RWPE2 (cell line): Measurements from ENCODE around the gene DOCK10.

Source experiments
- ATAC-seq: fragments of 200-7000 bp; cut with Tn5 transposase; 3 replicates; pipeline ENCODE4 v1.9.1; 2021; ENCODE audit warnings: low read depth
- DNase-seq: peaks from one replicate; pipeline ENCODE4 v3.0.0-alpha.2; 2020; ENCODE audit warnings: low spot score
- H3K27ac ChIP-seq: fragments of 450-650 bp; 2 replicates; pipeline ENCODE4 v1.5.1; 2017; ENCODE audit warnings: mild to moderate bottlenecking; ENCODE audit not compliant: poor library complexity, severe bottlenecking
- H3K27me3 ChIP-seq: fragments of 250-450 bp; sonication (Bioruptor Pico); 2 replicates; pipeline ENCODE4 v1.5.1; 2021; ENCODE audit warnings: mild to moderate bottlenecking, moderate library complexity; ENCODE audit not compliant: insufficient read depth, poor library complexity, severe bottlenecking
- H3K36me3 ChIP-seq: fragments of 250-450 bp; sonication (Bioruptor Pico); 2 replicates; pipeline ENCODE4 v1.5.1; 2020; ENCODE audit warnings: low read depth, mild to moderate bottlenecking, moderate library complexity
- H3K4me1 ChIP-seq: fragments of 250-450 bp; sonication (Bioruptor Pico); 2 replicates; pipeline ENCODE4 v1.5.1; 2021; ENCODE audit warnings: mild to moderate bottlenecking, moderate library complexity; ENCODE audit not compliant: insufficient read depth, poor library complexity, severe bottlenecking
- H3K4me3 ChIP-seq: fragments of 250-450 bp; sonication (Bioruptor Pico); 2 replicates; pipeline ENCODE4 v1.5.1; 2021; ENCODE audit warnings: mild to moderate bottlenecking, moderate library complexity; ENCODE audit not compliant: severe bottlenecking
- H3K9me3 ChIP-seq: fragments of 250-450 bp; sonication (Bioruptor Pico); 2 replicates; pipeline ENCODE4 v1.5.1; 2021; ENCODE audit warnings: mild to moderate bottlenecking, moderate library complexity; ENCODE audit not compliant: severe bottlenecking
- TF ChIP-seq, protein P1 (sequence below): fragments of 450-650 bp; IDR thresholded peaks from one replicate; pipeline ENCODE4 v1.5.1; 2017; ENCODE audit warnings: mild to moderate bottlenecking, moderate library complexity; ENCODE audit not compliant: poor library complexity, severe bottlenecking

Gene DOCK10

DNA sequence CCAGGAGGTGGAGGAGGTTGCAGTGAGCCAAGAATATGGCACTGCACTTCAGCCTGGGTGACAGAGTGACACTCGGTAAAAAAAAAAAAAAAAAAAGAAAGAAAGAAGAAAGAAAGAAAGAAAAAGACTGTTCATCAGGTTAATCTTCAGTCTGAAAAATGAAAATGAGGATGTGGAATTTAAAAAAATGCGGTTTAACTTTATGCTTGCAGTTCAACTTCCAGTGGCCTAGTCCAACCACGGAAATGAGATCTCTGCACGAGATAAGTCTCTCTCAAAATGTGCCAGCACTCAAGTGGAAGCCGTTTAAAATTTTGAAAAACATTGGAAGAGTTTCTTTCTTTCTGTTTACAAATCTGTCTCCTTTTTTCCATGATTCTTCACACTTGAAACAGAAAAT, 112.1 kb downstream of the DOCK10 start:
- DNase-seq (no peak), ATAC-seq (no peak)
- no peak overlapping the region for H3K4me3 ChIP-seq
- TF ChIP-seq, protein P1, sequence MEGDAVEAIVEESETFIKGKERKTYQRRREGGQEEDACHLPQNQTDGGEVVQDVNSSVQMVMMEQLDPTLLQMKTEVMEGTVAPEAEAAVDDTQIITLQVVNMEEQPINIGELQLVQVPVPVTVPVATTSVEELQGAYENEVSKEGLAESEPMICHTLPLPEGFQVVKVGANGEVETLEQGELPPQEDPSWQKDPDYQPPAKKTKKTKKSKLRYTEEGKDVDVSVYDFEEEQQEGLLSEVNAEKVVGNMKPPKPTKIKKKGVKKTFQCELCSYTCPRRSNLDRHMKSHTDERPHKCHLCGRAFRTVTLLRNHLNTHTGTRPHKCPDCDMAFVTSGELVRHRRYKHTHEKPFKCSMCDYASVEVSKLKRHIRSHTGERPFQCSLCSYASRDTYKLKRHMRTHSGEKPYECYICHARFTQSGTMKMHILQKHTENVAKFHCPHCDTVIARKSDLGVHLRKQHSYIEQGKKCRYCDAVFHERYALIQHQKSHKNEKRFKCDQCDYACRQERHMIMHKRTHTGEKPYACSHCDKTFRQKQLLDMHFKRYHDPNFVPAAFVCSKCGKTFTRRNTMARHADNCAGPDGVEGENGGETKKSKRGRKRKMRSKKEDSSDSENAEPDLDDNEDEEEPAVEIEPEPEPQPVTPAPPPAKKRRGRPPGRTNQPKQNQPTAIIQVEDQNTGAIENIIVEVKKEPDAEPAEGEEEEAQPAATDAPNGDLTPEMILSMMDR: no peak
- no peaks in the 10 kb centered on the region for H3K27me3 ChIP-seq
- H3K4me1 ChIP-seq: no peaks in the 10 kb centered on the region
- H3K9me3 ChIP-seq: no peaks in the 10 kb centered on the region
- H3K27ac ChIP-seq: no peak overlapping the region
- H3K36me3 ChIP-seq: no peaks in the 10 kb centered on the region

DNA sequence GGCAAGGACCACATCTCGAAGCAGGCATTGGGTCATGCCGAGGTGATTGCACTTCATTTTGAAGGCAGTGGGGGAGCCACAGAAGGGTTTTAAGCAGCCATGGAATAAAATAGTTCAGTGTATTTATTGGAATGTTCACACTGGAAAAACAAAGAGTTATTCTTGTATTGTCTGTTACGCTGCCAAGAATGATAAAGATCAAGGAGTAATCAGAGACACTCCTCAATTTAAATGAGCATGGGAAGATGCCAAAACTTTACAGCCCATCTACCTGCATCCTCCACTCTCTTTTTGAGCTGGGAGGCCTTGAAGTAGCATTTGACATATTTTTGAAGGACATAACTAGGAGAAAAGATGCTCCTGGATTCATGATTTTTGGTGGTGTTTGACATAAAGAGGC, 112.8 kb downstream of the DOCK10 start:
- Histone ChIP-seq H3K4me1 (no peaks in the 10 kb centered on the region), H3K27ac (no peak overlapping the region), H3K9me3 (no peaks in the 10 kb centered on the region), H3K36me3 (no peaks in the 10 kb centered on the region), H3K4me3 (no peak overlapping the region), H3K27me3 (no peaks in the 10 kb centered on the region)
- ATAC-seq (no peak), DNase-seq (no peak)
- TF ChIP-seq, protein P1: no peak

DNA sequence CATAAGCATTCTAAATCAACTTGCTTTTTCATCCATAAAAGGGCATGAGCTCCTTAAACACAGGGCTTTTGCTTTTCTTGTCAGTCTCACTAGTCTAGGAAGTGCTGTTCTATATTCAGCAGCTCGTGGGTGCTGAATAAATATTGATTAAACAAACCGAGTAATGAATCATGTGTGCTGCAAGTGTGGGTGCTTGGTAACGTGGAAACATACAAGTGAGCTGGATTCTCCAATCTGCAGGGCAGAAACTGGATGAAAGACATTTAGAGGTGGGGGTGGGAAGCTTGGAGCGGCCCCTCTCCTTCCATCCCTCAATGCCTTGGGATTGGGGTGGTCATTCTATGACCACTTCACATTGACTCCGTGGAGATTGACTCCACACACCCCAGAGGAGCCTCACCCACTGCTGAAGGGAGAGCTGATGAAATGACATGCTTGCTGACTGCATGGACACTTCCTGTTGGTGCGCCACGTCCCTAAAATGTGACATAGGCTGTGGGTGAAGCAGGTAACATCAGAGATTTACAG, 114.6 kb downstream of the DOCK10 start:
- TF ChIP-seq, protein P1: no peak
- H3K36me3 ChIP-seq: no peaks in the 10 kb centered on the region
- H3K27me3 ChIP-seq: no peaks in the 10 kb centered on the region
- no peak for DNase-seq
- H3K4me3 ChIP-seq: no peak overlapping the region
- ATAC-seq: 0 out of 3 replicates have a peak, but pooled peaks have one; percentile 21
- H3K27ac ChIP-seq: no peak overlapping the region
- H3K4me1 ChIP-seq: no peaks in the 10 kb centered on the region
- no peaks in the 10 kb centered on the region for H3K9me3 ChIP-seq

DNA sequence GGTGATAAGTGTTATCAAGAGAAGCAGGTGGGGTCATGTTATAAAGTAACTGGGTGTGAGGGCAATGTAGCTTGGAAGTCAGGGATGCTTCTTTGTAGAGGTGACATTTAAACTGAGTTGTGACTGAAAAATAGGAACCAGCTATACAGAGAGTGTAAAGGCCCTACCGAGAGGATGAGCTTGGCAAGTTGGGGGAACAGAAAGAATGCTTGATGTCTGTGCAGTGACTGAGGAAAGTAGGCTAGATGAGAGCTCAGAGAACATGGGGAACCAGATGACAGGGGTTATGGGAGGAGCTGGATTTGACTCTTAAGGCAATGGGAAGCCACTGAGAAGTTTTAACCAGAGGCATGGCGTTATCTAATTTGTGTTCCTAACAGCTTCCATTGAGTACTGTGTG, 115.3 kb downstream of the DOCK10 start:
- Histone ChIP-seq H3K27ac (no peak overlapping the region), H3K4me3 (no peak overlapping the region), H3K9me3 (no peaks in the 10 kb centered on the region), H3K36me3 (no peaks in the 10 kb centered on the region), H3K27me3 (no peaks in the 10 kb centered on the region), H3K4me1 (no peaks in the 10 kb centered on the region)
- DNase-seq: no peak
- TF ChIP-seq, protein P1: no peak
- ATAC-seq: no peak

DNA sequence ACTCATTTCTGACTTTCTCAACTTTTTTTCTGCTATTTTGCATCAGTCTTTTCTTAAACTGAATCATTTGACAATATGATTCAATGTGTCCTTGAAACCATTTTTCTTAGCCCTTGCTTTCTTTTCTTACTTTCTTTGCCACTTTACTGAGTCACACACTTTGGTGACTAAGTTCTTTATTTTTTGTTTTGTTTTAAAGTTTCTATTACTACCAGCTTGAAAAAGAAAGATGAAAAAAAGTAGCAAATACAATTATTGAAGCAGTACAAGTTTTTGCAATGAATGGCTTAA, 116.5 kb downstream of the DOCK10 start:
- no peak for ATAC-seq
- no peak overlapping the region for H3K4me3 ChIP-seq
- no peaks in the 10 kb centered on the region for H3K27me3 ChIP-seq
- H3K9me3 ChIP-seq: no peaks in the 10 kb centered on the region
- TF ChIP-seq, protein P1: no peak
- H3K4me1 ChIP-seq: no peaks in the 10 kb centered on the region
- H3K36me3 ChIP-seq: no peaks in the 10 kb centered on the region
- no peak overlapping the region for H3K27ac ChIP-seq
- DNase-seq: no peak
